Natural killer cell (primary cell): ENCODE measurements around the gene GTPBP4. TPM values are rescaled to one million over a fixed set of nuclear protein-coding genes. Genes with fewer than 3 reads are reported as not detected.

ENCODE experiments used
- ATAC-seq, 3 donors: fragments of 150-1000 bp in 2 of 3; fragments of 200-7000 bp in 1 of 3; cut with Tn5 transposase; 1 replicate in 1 of 3; 2 replicates in 2 of 3; pipeline ENCODE4 v1.10.0; 2021; ENCODE audit warnings: mild to moderate bottlenecking in 2 of 3, moderate library complexity in 2 of 3
- DNase-seq, 2 donors: peaks; one replicate each; pipeline versions ENCODE4 v3.0.0 to v3.0.0-alpha.2; 2013 to 2021; ENCODE audit warnings: mixed read lengths in 1 of 2
- H3K27ac ChIP-seq: one replicate; pipeline ENCODE4 v1.5.1; 2013; ENCODE audit warnings: mild to moderate bottlenecking, low read length
- H3K27me3 ChIP-seq: one replicate; pipeline ENCODE4 v1.6.1; 2013; ENCODE audit warnings: low read length; ENCODE audit not compliant: control insufficient read depth, insufficient read depth
- H3K36me3 ChIP-seq: one replicate; pipeline ENCODE4 v1.6.1; 2013; ENCODE audit warnings: low read length; ENCODE audit not compliant: control insufficient read depth, insufficient read depth
- H3K4me1 ChIP-seq: one replicate; pipeline ENCODE4 v1.6.1; 2013; ENCODE audit warnings: low read length; ENCODE audit not compliant: control insufficient read depth, insufficient read depth
- H3K4me3 ChIP-seq: one replicate; pipeline ENCODE4 v1.5.1; 2013; ENCODE audit warnings: low read length
- H3K9me3 ChIP-seq: one replicate; pipeline ENCODE4 v1.6.1; 2013; ENCODE audit warnings: low read length; ENCODE audit not compliant: control insufficient read depth, insufficient read depth
- H3K27ac Mint-ChIP-seq, 2 donors: one replicate each; pipeline ENCODE4 v1.8.0; 2022; ENCODE audit warnings: mild to moderate bottlenecking in 2 of 2, mixed read lengths in 2 of 2, moderate library complexity in 1 of 2
- H3K27me3 Mint-ChIP-seq, 2 donors: one replicate each; pipeline ENCODE4 v1.8.0; 2022; ENCODE audit warnings: low read depth in 2 of 2, mixed read lengths in 2 of 2
- H3K36me3 Mint-ChIP-seq: one replicate; pipeline ENCODE4 v1.8.0; 2022; ENCODE audit warnings: mixed read lengths
- H3K4me1 Mint-ChIP-seq, 2 donors: one replicate each; pipeline ENCODE4 v1.8.0; 2022; ENCODE audit warnings: mixed read lengths in 2 of 2
- H3K4me3 Mint-ChIP-seq: one replicate; pipeline ENCODE4 v1.8.0; 2022; ENCODE audit warnings: mild to moderate bottlenecking, moderate library complexity, mixed read lengths
- H3K9me3 Mint-ChIP-seq, 2 donors: one replicate each; pipeline ENCODE4 v1.8.0; 2022; ENCODE audit warnings: mixed read lengths in 2 of 2
- WGBS: methylation state at CpG from one replicate; pipeline ENCODE4 v1.1.7; 2013; ENCODE audit warnings: missing lambda C conversion rate; ENCODE audit not compliant: insufficient coverage; 5-methylcytosine and 5-hydroxymethylcytosine counted together
- intact Hi-C: fragments of 100-400 bp; cut with micrococcal nuclease; formaldehyde crosslinking; loops from one replicate; pipeline ENCODE4 v1.14.2; 2022
- total RNA-seq, 4 donors: library from RNA; stranded (reverse); fragments of 120-200 nt in 1 of 4; gene quantifications; one replicate each; pipeline versions ENCODE4 v1.2.3 to v1.2.4, GENCODE V29; 2013 to 2022
- TF ChIP-seq, protein P1 (sequence below): fragments of 200-600 bp; IDR thresholded peaks from one replicate; pipeline ENCODE4 v1.8.0; 2022; ENCODE audit warnings: antibody characterized with exemption

Gene GTPBP4
- total RNA-seq, 3 donors from 2014 or later (not counting 1 experiment from before 2014, with no cell fraction given) = 53.9 to 99.6 (median 72.5) TPM

DNA sequence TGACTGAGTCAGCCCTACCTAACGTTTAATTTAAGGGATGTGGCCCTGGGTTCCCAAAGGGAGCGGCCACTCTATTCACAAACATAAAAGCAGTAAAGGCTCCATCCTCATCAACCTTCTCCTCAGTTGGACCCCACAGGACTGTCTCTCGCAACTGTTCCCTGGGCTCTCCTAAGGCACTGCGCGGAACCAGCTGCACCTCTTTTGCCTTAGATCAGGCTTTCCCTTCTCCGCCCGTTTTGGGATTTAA lies 689 bp upstream of the GTPBP4 start:
- H3K36me3 Mint-ChIP-seq = no peaks in the 10 kb centered on the region
- peaks cover 34 to 38% of the 10 kb centered on the region in 2 donors for H3K4me1 Mint-ChIP-seq
- Histone ChIP-seq H3K4me3 (peak overlapping the region; percentile 68), H3K36me3 (no peaks in the 10 kb centered on the region), H3K27me3 (no peaks in the 10 kb centered on the region), H3K4me1 (peaks cover 21% of the 10 kb centered on the region), H3K9me3 (no peaks in the 10 kb centered on the region), H3K27ac (peak overlapping the region; percentile 78)
- intact Hi-C loops = no loop called here
- ATAC-seq (no peak), DNase-seq (no peak)
- H3K4me3 Mint-ChIP-seq = peak overlapping the region; percentile 98
- no peaks in the 10 kb centered on the region for H3K27me3 Mint-ChIP-seq
- no peaks in the 10 kb centered on the region for H3K9me3 Mint-ChIP-seq
- 14% methylated on average over 7 of the region's 7 CpGs for WGBS
- peak overlapping the region; percentile 90 to 97 for H3K27ac Mint-ChIP-seq
- TF ChIP-seq, protein P1, sequence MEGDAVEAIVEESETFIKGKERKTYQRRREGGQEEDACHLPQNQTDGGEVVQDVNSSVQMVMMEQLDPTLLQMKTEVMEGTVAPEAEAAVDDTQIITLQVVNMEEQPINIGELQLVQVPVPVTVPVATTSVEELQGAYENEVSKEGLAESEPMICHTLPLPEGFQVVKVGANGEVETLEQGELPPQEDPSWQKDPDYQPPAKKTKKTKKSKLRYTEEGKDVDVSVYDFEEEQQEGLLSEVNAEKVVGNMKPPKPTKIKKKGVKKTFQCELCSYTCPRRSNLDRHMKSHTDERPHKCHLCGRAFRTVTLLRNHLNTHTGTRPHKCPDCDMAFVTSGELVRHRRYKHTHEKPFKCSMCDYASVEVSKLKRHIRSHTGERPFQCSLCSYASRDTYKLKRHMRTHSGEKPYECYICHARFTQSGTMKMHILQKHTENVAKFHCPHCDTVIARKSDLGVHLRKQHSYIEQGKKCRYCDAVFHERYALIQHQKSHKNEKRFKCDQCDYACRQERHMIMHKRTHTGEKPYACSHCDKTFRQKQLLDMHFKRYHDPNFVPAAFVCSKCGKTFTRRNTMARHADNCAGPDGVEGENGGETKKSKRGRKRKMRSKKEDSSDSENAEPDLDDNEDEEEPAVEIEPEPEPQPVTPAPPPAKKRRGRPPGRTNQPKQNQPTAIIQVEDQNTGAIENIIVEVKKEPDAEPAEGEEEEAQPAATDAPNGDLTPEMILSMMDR = no peak

DNA sequence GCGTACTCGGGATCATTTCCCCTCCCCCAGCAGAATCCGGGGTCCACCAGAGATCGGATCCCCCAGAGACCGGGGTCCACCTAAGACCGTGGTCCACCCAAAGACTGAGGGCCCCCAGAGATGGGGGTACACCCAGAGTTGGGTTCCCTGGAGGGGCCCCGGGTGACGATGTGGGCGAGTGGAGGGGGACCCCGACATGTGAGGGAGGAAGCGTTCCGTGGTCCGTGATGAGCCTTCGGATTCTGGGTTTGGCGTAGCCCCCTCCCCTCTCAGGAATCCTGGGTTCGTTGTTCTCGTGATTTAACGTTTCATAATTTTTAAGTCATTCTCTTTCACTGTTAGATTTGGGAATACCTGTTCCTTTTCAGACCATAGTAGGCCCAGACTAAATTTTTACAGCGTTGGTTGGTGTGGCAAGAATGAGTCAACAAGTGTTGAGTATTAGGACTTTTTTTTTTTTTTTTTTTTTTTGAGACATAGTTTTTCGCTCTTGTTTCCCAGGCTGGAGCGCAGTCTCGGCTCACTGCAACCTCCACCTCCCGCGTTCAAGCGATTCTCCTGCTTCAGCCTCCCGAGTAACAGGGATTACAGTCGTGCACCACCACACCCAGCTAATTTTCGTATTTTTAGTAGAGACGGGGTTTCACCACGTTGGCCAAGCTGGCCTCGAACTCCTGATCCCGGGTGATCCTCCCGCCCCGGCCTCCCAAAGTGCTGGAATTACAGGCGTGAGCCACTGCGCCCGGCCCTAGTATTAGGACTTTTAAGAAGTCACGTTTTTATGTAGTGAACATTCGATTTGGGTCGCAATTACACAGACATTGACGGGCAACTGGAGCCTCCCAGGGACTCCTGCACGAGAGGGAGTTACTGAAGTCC lies 672 bp downstream of the GTPBP4 start:
- 27% methylated on average over 42 of the region's 42 CpGs for WGBS
- Mint-ChIP-seq H3K36me3 (no peaks in the 10 kb centered on the region), H3K9me3 (no peaks in the 10 kb centered on the region), H3K4me3 (peak overlapping the region; percentile 98), H3K4me1 (peaks cover 38 to 48% of the 10 kb centered on the region in 2 donors), H3K27ac (peak overlapping the region; percentile 90 to 97), H3K27me3 (no peaks in the 10 kb centered on the region)
- Histone ChIP-seq H3K27ac (peak overlapping the region; percentile 78), H3K27me3 (no peaks in the 10 kb centered on the region), H3K4me3 (peak overlapping the region; percentile 68), H3K4me1 (peaks cover 21% of the 10 kb centered on the region), H3K9me3 (no peaks in the 10 kb centered on the region), H3K36me3 (peaks cover 10% of the 10 kb centered on the region)
- intact Hi-C loops = loop anchor here (1.0 to 2.0 kb wide), 4 partner anchors 21 to 74 kb away; partner anchors contain the start of genes IDI1 and LARP4B
- peak; percentile 7 to 19 (median 13) for ATAC-seq
- no peak for DNase-seq
- TF ChIP-seq, protein P1 = no peak

DNA sequence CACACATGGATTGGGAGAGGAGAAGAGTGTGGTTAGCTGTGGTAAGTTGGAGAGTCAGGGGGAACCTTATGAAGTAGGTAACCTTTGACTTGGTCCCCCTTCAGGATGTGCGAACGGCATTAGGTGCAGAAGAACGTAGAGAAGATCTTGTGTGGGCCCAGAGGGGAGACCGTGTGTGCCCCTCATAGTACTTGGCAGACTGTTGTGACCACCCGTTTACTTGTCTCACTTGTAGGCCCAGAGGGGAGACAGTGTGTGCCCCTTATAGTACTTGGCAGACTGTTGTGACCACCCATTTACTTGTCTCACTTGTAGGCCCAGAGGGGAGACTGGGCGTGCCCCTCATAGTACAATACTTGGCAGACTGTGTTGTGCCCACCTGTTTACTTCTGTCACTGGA lies 2.6 kb downstream of the GTPBP4 start:
- intact Hi-C loops = no loop called here
- ATAC-seq = no peak
- no peak for DNase-seq
- Mint-ChIP-seq H3K4me1 (peaks cover 44 to 60% of the 10 kb centered on the region in 2 donors), H3K9me3 (no peaks in the 10 kb centered on the region), H3K4me3 (peak overlapping the region; percentile 1), H3K36me3 (peaks cover 12% of the 10 kb centered on the region), H3K27ac (peak overlapping the region in 1 of 2 donors; percentile 5), H3K27me3 (no peaks in the 10 kb centered on the region)
- H3K36me3 ChIP-seq = peaks cover 26% of the 10 kb centered on the region
- TF ChIP-seq, protein P1 = no peak
- no peak overlapping the region for H3K4me3 ChIP-seq
- WGBS = 97% methylated on average over 6 of the region's 6 CpGs
- peaks cover 21% of the 10 kb centered on the region for H3K4me1 ChIP-seq
- H3K27me3 ChIP-seq = no peaks in the 10 kb centered on the region
- H3K27ac ChIP-seq = no peak overlapping the region
- no peaks in the 10 kb centered on the region for H3K9me3 ChIP-seq
